Suprapubic skin (tissue), 3 donors: Measurements from ENCODE around the gene ATF6B.

ENCODE experiments used
- CTCF ChIP-seq, 2 donors: fragments of 200-600 bp in 1 of 2; fragments of 450-650 bp in 1 of 2; sonication (generic) in 1 of 2; IDR thresholded peaks; one replicate each; pipeline ENCODE4 v1.5.1; 2016 to 2019; ENCODE audit warnings: antibody characterized with exemption in 2 of 2, mild to moderate bottlenecking in 1 of 2, moderate library complexity in 1 of 2
- POLR2A ChIP-seq, 2 donors: fragments of 450-650 bp; IDR thresholded peaks; one replicate each; pipeline ENCODE4 v1.6.1; 2017; ENCODE audit warnings: antibody characterized with exemption in 2 of 2, mild to moderate bottlenecking in 2 of 2, moderate library complexity in 2 of 2

GRCh38 chr6:32097364-32097763, 30.7 kb downstream of the ATF6B start:
- no peak for TF ChIP-seq CTCF (IDR thresholded peaks at IDR 0.05)
- no peak for TF ChIP-seq POLR2A (IDR thresholded peaks at IDR 0.05)
